Common myeloid progenitor, CD34-positive (primary cell): ENCODE results near the gene CSRP2.
A peak's percentile ranks its signal among the peaks of the same experiment; 100 is the strongest.

Source experiments
- CTCF ChIA-PET: fragments of 350-600 bp; sonication (Branson Sonifier 250); formaldehyde crosslinking; loops from one replicate; lab custom pipeline; 2021; ENCODE audit warnings: antibody characterized with exemption; lab: Charles Lee
- POLR2A ChIA-PET: fragments of 350-600 bp; sonication (Branson Sonifier 250); formaldehyde crosslinking; loops from one replicate; lab custom pipeline; 2021; ENCODE audit warnings: antibody characterized with exemption; lab: Charles Lee
- DNase-seq, 3 donors: peaks; one replicate each; pipeline versions ENCODE4 v3.0.0 to v3.0.0-alpha.2; 2013
- H3K27ac ChIP-seq, 2 experiments: 1 replicate in 1 of 2; 2 replicates in 1 of 2; pipeline ENCODE4 v1.7.0; 2013; ENCODE audit warnings: inconsistent platforms in 2 of 2, low read length in 2 of 2, mild to moderate bottlenecking in 2 of 2, low read depth in 1 of 2, moderate library complexity in 1 of 2; ENCODE audit not compliant: severe bottlenecking in 2 of 2, insufficient read depth in 1 of 2, poor library complexity in 1 of 2
- H3K27me3 ChIP-seq, 5 experiments: replicated peaks in 2 of 5; 1 replicate in 3 of 5; 2 replicates in 2 of 5; pipeline versions ENCODE4 v1.6.1 to v1.7.0; 2013; ENCODE audit warnings: low read length in 4 of 5, mild to moderate bottlenecking in 2 of 5, moderate library complexity in 2 of 5, inconsistent platforms in 1 of 5; ENCODE audit not compliant: insufficient read depth in 5 of 5, control insufficient read depth in 4 of 5
- H3K36me3 ChIP-seq, 4 experiments: 1 replicate in 2 of 4; 2 replicates in 2 of 4; pipeline versions ENCODE4 v1.6.1 to v1.7.0; 2013; ENCODE audit warnings: low read length in 3 of 4, control low read depth in 1 of 4, mild to moderate bottlenecking in 1 of 4; ENCODE audit not compliant: control insufficient read depth in 4 of 4, insufficient read depth in 4 of 4
- H3K4me1 ChIP-seq, 4 experiments: 1 replicate in 3 of 4; 2 replicates in 1 of 4; pipeline versions ENCODE4 v1.6.1 to v1.7.1; 2013; ENCODE audit warnings: low read length in 3 of 4, mild to moderate bottlenecking in 3 of 4, control low read depth in 1 of 4, inconsistent platforms in 1 of 4, moderate library complexity in 1 of 4; ENCODE audit not compliant: control insufficient read depth in 4 of 4, insufficient read depth in 4 of 4; ENCODE audit errors: control extremely low read depth in 1 of 4
- H3K4me3 ChIP-seq, 7 experiments: 1 replicate in 4 of 7; 2 replicates in 3 of 7; pipeline versions ENCODE4 v1.5.1 to v1.7.0; 2013; ENCODE audit warnings: mild to moderate bottlenecking in 7 of 7, low read length in 6 of 7, moderate library complexity in 6 of 7, inconsistent platforms in 2 of 7, low read depth in 2 of 7, control low read depth in 1 of 7; ENCODE audit not compliant: insufficient read depth in 4 of 7, control insufficient read depth in 1 of 7; ENCODE audit errors: extremely low read depth in 1 of 7
- H3K9me3 ChIP-seq, 5 experiments: 1 replicate in 4 of 5; 2 replicates in 1 of 5; pipeline versions ENCODE4 v1.6.1 to v1.7.1; 2013; ENCODE audit warnings: low read length in 4 of 5, mild to moderate bottlenecking in 2 of 5, inconsistent platforms in 1 of 5, low read depth in 1 of 5, moderate library complexity in 1 of 5; ENCODE audit not compliant: control insufficient read depth in 4 of 5, insufficient read depth in 2 of 5; ENCODE audit errors: control extremely low read depth in 1 of 5
- WGBS: methylation state at CpG from one replicate; pipeline ENCODE4 v1.1.5; 2013; ENCODE audit not compliant: insufficient coverage; 5-methylcytosine and 5-hydroxymethylcytosine counted together

Gene CSRP2

DNA sequence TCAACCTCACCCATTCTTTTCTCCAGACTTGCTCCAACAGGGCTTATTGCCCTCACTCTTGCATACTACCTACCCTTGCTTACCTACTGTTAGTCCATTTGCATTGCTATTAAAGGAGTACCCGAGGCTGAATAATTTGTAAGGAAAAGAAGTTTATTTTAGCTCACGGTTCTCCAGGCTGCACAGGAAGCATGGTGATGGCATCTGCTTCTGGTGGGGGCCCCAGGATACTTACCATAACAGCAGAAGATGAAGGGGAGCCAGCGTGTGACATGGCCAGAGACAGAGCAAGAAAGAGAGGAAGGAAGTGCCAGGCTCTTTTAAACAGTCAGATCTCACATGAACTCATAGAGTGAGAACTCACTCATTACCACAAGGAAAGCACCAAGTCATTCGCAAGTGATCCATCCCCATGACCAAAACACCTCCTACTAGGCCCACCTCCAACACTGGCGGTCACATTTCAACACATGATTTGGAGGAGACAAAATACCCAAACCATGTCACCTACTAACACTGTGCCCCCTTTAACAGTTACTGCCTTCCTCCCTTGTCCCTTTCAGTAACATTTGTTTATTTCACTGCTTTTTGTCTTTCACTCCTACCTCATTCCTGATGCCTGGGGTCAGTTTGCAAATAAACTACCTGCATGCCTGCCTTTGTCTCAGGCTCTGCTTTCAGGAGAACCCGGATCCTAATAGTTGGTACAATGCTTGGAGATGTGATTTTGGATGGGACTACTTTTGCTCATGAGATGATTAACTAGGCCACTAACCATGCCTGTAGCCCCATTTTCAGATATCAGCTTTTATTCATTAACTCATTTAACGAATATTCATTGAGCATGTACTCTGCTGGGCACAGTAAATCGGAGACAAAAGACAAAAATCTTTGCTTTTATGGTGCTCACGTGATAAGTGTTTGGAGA is 41.6 kb upstream of the CSRP2 start:
- WGBS: 48% methylated on average over 4 of the region's 9 CpGs
- POLR2A ChIA-PET: no interaction called here
- H3K27ac ChIP-seq: no peak overlapping the region
- peaks cover 6 to 23% (median 20%) of the 10 kb centered on the region in 4 experiments for H3K4me1 ChIP-seq
- CTCF ChIA-PET: interaction anchor here (0.8 to 1.1 kb wide), 2 partner anchors 13 to 17 kb away, joined by 3 read pairs; no protein-coding TSS in a partner anchor
- no peaks in the 10 kb centered on the region for H3K36me3 ChIP-seq
- peak; percentile 33 to 92 (median 88) for DNase-seq
- no peaks in the 10 kb centered on the region for H3K27me3 ChIP-seq
- H3K4me3 ChIP-seq: peak overlapping the region in 3 of 7 experiments; percentile 9 to 50 (median 43)
- H3K9me3 ChIP-seq: no peaks in the 10 kb centered on the region

DNA sequence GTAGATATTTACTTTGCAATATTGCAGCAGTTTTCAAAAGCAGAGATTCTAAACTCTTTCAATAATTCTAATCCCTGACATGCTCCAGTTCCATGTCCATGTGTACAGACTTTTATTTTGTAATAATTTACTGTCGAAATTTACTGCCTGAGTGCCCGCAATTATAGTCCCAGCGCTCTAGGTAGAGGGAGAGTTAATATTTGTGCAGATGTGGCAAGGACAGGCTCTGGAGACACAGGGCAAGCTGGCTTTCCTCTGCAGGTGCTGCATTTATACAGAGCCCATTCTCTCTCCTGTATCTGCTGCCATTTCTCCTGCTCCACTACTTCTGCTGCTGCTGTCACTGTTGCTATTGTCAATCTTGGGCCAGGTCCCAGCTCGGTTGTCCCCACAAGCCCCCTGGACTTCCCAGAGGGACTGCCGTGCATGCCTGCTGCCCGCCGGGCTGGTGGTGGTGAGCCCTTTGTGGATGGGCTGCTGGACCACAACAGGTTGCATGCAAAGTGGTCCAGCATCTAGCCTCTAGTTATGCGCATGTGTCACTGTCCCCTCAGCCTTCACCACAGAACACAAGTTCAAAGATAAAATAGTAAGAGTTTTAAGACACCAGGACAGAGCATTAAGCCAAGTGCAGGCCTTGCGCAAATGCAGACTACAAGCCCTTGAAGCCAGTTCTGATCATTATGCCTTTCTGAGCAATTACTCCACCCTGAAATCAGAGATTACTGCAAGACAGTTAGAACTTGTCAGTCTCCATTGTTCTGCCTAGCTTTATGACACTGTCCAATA is 40.8 kb upstream of the CSRP2 start:
- H3K27ac ChIP-seq: no peak overlapping the region
- H3K4me1 ChIP-seq: peaks cover 6 to 23% (median 20%) of the 10 kb centered on the region in 4 experiments
- H3K4me3 ChIP-seq: peak overlapping the region in 2 of 7 experiments; percentile 43 to 50
- H3K9me3 ChIP-seq: no peaks in the 10 kb centered on the region
- POLR2A ChIA-PET: no interaction called here
- peak in 2 of 3 donors; percentile 26 to 42 for DNase-seq
- 93% methylated on average over 5 of the region's 9 CpGs for WGBS
- H3K36me3 ChIP-seq: no peaks in the 10 kb centered on the region
- CTCF ChIA-PET: interaction anchor here (0.8 to 1.2 kb wide), 3 partner anchors 13 to 40 kb away, joined by 3 to 5 read pairs (median 3); partner anchors contain the start of gene CSRP2
- no peaks in the 10 kb centered on the region for H3K27me3 ChIP-seq

DNA sequence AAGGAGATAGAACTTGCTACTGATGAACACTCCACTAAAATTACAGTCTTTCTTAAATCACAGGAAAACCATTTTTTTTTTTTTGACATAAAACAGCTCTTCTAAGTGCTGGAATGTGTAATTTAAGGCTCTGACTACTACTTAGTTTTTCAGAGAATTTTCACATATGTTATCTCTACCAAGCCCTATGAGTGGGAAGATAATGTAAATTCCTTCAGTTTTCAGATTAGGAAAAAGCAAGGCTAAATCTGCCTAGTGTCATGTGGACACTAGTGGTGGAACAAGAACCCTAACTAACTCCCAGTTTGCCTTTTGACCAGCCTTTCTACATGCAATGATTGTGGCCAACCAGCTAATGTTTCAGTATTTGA is 37.3 kb upstream of the CSRP2 start:
- CTCF ChIA-PET: interaction anchor here (0.7 kb wide), 1 partner anchor 24 kb away, joined by 3 read pairs; no protein-coding TSS in a partner anchor
- POLR2A ChIA-PET: no interaction called here
- Histone ChIP-seq H3K9me3 (no peaks in the 10 kb centered on the region), H3K4me1 (peaks cover 6 to 21% (median 19%) of the 10 kb centered on the region in 4 experiments), H3K27me3 (no peaks in the 10 kb centered on the region), H3K36me3 (no peaks in the 10 kb centered on the region), H3K4me3 (no peak overlapping the region), H3K27ac (no peak overlapping the region)
- no peak for DNase-seq

DNA sequence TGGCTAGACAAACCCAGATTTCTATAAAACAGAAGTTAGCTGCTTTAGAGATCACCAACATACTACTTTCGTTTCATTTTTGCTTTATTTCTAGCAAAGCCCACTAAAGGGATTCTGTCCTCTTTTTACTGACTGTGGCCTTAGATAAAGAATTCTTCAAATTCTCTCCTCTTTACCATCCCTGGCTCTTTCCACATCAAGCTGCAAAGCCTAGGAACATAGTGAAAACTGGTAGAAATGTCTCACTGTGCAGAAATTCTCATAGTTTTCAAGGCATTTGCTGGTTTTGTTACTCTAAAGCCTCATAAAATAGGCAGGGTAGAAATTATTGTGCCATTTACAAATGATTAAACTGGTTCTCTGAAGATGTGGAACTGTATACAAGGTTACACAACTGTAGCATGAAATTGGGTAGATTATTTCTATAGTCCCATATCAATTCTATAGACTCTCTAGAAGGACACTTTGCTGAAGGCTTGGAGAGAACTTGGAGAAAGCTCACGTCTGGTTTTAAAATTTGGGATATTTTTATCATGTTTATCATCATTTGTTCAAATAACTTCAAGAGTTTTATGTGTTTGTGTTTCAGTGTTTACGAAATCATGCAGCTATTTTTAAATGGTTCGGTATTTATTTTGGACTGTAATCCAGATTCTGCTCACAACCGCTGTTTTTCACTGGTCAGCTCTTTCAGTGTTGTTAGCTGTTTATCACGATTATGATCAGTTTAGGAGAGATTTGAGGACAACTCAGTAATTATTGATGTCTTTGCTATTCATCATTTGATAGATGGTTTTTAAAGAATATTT is 36.7 kb upstream of the CSRP2 start:
- H3K27me3 ChIP-seq: no peaks in the 10 kb centered on the region
- no peak for DNase-seq
- CTCF ChIA-PET: interaction anchor here (0.7 kb wide), 1 partner anchor 23 kb away, joined by 3 read pairs; no protein-coding TSS in a partner anchor
- 87% methylated on average over 3 of the region's 6 CpGs for WGBS
- no peak overlapping the region for H3K27ac ChIP-seq
- H3K4me3 ChIP-seq: no peak overlapping the region
- H3K36me3 ChIP-seq: no peaks in the 10 kb centered on the region
- no peaks in the 10 kb centered on the region for H3K9me3 ChIP-seq
- peaks cover 6 to 15% (median 13%) of the 10 kb centered on the region in 4 experiments for H3K4me1 ChIP-seq
- POLR2A ChIA-PET: no interaction called here

DNA sequence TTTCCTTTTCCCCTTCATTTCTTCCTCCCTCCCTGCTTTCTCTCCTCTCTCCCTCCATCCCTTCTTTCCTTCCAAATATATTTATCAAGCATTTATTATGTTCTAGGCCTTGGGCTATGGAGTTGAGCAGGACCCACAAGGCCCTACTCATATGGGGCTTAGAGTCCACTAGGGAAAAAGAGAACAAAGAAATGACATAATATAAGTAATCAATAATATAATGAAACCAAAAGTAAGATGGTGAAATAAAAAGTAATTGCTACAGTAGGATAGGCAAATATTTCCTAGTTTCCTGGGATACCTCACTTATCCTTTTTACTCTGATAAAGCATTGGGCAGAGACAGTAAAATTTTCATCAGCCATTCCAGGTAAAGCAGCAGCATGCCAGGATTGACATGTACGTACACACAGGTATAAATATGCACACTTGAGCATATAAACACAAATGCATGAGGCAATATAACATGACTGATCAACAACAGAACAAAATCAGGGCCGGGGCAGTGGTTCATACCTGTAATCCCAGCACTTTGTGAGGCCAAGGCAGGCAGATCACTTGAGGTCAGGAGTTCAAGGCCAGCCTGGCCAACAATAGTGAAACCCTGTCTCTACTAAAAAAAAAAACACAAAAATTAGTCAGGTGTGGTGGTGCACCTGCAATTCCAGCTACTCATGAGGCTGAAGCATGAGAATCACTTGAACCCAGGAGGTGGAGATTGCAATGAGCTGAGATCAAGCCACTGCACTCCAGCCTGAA is 35.5 kb upstream of the CSRP2 start:
- Histone ChIP-seq H3K27me3 (no peaks in the 10 kb centered on the region), H3K4me3 (no peak overlapping the region), H3K4me1 (peaks cover 0 to 2% (median under 1%) of the 10 kb centered on the region in 4 experiments), H3K27ac (no peak overlapping the region), H3K36me3 (no peaks in the 10 kb centered on the region), H3K9me3 (no peaks in the 10 kb centered on the region)
- DNase-seq: no peak
- WGBS: no CpG with 5 or more reads among the region's 2 CpGs
- ChIA-PET CTCF (no interaction called here), POLR2A (no interaction called here)

DNA sequence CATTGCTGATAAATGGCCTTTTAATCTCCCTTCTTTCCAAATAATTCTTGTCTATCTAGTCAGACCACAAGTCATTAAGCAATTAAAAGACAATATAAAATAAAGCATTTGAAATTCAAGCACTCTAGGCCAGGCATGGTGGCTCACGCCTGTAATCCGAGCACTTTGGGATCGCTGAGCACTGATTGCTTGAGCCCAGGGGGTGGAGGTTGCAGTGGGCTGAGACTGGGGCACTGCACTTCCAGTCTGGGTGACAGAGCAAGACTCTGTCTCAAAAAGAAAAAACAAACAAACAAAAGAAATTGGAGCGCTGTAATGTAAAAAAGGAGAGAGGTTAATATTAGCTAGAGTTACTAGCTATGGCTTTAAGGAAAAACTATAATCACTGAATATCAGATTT is 30.5 kb upstream of the CSRP2 start:
- Histone ChIP-seq H3K36me3 (no peaks in the 10 kb centered on the region), H3K27ac (no peak overlapping the region), H3K4me1 (no peaks in the 10 kb centered on the region), H3K4me3 (no peak overlapping the region), H3K9me3 (no peaks in the 10 kb centered on the region), H3K27me3 (no peaks in the 10 kb centered on the region)
- no peak for DNase-seq
- ChIA-PET CTCF (no interaction called here), POLR2A (no interaction called here)
- 94% methylated on average over 3 of the region's 4 CpGs for WGBS
